ENCODE data around the gene TIMM22. TPM values are rescaled to one million over a fixed set of nuclear protein-coding genes. Genes with fewer than 3 reads are reported as not detected.
"Not testable (repeated sequence)": the region's sequence is repeated elsewhere in the genome, so short reads cannot be mapped to it uniquely, and the experiment has no call there.

Gene TIMM22
- 10 to 100 TPM; 15.6 to 16.3 (median 15.7) TPM for polyA plus RNA-seq (ENCODE audit: insufficient read length in 4 of 4)

DNA sequence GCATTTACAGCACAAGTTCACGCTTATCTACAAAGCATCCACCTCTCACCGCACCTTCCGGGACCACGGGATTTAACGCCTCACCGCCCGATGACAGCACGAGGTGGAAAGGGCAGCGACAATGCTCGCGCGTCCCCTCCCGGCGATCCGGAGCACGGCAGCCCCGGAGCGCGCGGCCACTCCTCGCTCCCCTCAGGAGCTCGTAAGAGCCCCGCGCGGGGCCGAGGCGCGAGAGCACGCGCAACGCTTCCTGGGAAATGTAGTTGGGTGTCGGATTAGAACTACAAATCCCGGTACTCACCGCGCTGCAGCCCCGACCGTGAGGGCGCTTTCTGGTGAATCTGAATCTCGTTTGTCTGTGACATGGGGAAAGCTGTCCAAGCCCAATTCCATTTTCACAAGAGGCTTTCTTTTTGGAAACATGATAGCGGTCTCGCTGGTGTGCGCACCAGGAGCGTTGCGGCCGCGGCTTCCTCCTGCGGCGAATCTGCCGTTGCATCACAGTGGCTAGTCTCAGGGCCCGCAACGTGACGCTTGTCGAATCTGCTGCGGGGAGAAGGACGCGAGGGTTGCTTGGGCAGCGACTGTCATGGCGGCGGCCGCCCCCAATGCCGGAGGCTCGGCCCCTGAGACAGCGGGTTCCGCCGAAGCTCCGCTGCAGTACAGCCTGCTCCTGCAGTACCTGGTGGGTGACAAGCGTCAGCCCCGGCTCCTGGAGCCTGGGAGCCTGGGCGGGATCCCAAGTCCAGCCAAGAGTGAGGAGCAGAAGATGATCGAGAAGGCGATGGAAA is at the start of gene TIMM22:
TIMM22 (plus strand) TSS at position 576 of the 791 bp plus-strand sequence; CDS start at position 590, 14 bp downstream.
- peak; percentile 93 to 96 (median 94) for DNase-seq (ENCODE audit: low read depth in 4 of 4, low spot score in 3 of 4)

DNA sequence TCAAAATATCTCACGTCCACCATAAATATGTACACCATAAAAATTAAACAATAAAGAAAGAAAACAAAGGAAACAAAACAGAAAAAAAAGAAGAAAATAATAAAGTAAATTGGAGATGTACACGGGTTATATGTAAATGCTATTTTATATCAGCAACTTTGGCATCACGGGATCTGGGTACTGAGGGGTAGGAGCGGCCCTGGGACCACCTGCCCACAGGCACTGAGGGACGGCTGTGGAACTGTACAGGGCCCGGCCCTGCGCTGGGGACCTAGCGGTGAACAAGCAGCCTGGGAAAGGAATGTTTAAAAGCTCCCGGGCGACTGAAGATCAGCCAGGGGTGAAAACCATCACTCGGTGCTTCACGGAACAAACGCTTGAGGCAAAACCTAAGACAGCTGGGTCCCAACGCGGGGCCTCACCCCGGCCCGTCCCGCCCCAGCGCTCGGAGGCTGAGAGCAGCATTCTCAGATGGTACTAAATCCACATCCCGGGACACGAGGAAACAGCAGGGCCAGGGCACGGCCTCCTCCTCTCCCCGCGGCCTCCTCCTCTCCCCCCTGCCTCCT is 48.6 kb upstream of the TIMM22 start:
- DNase-seq (ENCODE audit: low read depth in 4 of 4, low spot score in 3 of 4): no peak

DNA sequence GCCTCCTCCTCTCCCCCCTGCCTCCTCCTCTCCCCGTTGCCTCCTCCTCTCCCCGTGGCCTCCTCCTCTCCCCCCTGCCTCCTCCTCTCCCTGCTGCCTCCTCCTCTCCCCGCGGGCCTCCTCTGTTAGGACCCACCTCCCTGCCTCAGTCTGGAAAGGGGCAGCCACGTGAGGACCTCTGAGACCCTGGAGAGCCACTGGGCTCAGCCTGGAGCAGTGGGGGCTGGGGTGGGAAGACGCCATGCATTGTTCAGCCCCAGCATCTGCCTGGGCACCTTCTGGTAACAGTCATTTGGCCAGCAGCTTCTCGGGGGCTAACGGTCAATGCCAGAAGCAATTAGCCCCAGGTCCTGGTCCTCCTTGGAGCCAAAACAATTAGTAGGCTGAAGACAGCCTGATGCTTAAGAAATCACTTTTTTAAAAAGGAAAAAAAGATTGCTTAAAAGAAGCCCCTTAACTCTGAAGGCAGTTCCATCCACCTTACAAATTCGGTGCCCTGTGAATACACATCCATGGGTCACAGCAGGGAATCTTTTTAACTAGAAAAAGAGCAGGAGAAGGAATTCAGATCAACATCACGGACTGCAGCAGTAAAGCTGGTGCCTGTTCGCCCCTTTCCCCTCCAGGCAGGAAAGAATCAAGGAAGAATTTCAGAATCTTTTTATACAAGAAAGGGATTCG is 47.2 kb upstream of the TIMM22 start:
- DNase-seq (ENCODE audit: low read depth in 4 of 4, low spot score in 3 of 4): no peak

DNA sequence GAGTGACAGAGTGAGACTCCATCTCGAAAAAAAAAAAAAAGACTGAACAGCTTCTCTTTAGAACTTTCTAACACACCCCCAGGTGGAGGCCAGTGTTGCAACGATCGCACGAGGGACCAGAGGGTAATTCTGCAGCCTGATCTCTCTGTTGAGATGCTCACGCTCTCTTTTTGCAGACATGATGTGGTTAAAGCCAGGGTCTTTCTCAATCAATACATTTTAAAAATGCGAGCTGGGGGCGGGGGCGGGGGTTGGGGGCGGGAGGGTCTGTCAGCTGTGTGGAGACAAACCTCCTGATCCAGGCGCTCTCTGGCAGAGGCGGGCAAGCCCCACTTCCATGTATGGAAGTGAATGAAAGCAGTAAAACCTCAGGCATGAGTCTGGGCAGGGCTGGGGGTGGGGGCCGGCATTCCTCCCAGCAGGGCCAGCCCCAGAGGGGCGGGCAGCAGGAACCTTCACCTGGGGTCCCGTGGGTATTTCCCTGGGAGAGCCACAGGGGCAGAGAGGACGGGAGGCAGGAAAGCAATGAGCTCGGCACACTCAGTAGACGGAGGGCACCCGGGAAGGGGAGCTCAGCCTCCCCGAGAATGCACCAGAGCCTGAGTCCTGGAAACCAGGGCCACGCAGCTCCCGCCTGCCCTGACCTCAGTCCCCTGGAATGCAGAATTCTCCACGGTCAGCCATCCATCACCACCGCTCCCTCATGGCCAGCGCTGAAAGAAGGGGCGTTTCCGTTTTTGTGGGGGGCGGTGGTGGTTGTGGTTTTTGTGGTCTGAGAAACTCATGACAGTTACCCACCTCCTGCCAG is 45.4 kb upstream of the TIMM22 start:
- no peak for DNase-seq (ENCODE audit: low read depth in 4 of 4, low spot score in 3 of 4)

DNA sequence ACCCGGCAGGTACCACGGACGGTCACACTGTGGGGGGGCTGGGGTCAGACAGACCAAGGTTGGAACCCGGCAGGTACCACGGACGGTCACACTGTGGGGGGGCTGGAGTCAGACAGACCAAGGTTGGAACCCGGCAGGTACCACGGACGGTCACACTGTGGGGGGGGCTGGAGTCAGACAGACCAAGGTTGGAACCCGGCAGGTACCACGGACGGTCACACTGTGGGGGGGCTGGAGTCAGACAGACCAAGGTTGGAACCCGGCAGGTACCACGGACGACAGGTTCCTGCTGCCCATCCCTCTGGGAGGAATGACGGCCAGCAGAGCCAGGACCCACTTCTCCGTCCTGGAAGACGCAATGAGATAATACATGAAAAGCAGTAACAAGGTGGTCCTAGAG is 44.3 kb upstream of the TIMM22 start:
- not testable (repeated sequence) for DNase-seq (ENCODE audit: low read depth in 4 of 4, low spot score in 3 of 4)

DNA sequence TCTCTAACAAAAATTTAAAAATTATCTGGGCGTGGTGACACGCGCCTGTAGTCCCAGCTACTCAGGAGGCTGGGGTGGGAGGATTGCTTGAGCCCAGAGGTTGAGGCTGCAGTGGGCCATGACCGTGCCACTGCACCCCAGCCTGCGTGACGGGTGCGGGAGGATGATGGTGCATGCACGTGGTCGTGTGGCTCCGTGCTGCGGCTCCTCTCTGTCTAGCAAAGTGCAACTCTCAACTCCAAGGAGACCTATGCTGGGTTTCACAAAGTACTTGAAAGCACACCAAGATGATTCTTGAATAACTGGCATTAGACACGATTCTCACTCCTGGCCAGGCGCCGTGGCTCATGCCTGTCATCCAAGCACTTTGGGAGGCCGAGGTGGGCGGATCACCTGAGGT is 43.2 kb upstream of the TIMM22 start:
- no peak for DNase-seq (ENCODE audit: low read depth in 4 of 4, low spot score in 3 of 4)

DNA sequence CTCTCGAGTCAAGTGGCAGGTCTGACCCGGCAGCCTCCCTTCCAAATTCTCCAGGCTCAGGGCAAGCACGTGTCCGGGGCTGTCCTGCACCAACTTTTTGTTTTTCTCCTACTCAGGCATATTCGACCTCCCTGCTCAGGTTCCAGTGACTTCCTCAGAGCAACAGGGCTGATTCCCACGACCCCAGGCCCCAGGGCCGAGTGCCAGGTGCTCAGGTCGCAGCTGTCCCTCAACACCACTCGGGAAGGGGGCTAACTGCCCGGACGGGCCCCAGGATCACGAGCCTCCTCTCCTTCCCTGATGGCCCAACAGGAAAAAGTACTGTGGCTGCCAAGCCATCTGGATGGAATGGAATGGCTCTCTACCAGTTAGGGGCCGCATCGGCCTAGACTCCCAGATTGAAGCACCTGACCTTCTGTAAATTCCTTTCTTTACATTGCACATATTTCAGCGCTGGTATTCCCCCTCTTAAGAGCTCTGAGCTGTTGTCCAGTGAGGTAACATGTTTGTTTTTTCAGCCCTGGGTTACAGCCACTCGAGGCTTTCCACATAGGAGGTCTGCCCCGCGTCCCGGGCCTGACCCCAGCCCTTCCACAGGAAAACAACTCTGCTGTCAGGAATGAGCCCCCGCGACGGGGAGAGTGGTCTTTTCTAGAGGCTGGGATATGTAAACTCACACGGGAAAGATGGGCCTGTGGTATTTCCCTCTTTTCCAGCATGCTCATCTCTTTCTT is 42.3 kb upstream of the TIMM22 start:
- DNase-seq (ENCODE audit: low read depth in 4 of 4, low spot score in 3 of 4): no peak

DNA sequence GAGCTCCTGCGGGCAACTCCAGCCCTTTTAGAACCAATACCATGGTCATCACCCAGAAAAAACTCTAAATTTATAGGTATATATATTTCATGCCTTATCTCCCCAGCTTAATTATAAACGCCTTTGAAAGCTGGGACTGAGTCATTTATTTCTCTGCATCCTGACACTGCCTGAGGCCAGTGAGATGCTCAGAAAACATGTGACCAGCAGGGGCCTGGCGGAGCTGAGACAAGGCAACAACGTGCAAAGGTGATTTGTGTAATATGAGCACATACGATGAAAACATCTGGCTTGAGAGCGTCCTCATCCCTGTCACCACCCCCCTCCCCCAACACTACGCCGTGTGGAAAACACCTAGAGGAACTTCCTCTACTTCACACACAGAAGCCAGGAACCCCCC is 40.0 kb upstream of the TIMM22 start:
- DNase-seq (ENCODE audit: low read depth in 4 of 4, low spot score in 3 of 4): no peak

DNA sequence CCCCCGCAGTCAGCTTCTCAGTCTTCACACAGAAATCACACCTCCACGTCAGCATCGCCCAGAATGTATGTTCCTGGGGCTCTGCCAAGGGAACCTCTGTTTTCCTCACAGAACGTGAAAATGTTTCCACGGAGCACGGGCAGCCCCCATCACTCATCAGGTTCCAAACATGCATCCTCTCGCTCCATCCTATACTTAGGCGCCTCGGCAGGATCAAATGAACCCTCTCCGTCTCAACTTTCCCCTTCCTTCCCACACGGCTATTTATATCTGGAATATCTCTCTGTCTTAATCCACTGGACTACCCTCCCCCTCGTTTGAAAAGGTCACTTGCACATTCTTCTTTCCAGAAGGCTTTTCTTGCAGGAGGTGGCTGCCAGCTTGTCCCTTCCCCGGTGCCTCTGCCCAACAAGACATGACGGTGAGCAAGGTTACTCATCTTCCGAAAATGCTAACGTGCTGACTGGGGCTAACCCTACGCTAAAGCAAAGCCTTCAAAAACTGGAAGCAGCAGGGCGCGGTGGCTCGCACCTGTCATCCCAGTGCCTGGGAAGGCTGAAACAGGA is 39.0 kb upstream of the TIMM22 start:
- DNase-seq (ENCODE audit: low read depth in 4 of 4, low spot score in 3 of 4): no peak

DNA sequence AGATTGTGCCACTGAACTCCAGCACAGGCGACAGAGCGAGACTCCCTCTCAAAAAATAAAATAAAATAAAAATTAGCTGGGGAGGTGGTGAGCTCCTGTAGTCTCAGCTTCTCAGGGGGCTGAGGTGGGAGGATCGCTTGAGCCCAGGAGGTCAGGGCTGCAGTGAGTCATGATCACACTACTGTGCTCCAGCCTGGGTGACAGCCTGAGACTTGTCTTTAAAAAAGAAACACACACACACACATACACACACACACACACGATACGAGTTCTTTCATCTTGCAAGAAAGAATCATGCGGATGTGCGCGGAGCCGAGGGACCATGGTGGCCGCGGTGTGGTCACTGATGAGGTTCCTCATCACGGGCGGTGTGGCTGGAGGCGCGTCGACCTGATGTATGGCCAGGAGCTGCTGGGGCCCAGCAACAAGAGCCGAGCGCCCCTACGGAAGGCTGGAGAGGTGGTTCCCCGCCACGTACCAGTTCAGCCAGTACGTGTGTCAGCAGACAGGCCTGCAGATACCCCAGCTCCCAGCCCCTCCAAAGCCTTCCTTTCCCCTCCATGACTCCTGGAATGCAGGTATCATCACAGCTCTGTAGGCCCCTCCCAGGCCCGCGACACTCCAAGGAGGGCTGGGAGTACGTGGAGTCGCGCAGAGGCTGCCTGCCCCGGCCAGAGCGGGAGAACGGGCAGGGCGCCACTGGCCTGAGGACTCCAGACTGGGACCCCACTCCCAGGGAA is 38.0 kb upstream of the TIMM22 start:
- no peak for DNase-seq (ENCODE audit: low read depth in 4 of 4, low spot score in 3 of 4)

DNA sequence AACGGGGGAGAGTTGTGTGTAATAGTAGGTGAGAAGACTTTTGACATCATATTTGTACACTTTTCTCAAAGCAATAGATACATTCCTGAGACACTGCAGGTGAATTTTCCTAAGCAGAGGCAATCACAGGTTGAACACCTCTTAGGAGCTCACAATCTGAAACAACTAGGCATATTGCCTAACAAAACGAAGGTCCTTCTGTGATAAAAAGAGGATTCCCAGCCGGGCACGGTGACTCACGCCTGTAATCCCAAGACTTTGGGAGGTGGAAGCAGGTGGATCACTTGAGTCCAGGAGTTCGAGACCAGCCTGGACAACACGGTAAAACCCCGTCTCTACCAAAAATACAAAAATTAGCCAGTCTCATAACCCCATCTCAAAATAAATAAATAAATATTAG is 34.8 kb upstream of the TIMM22 start:
- DNase-seq (ENCODE audit: low read depth in 4 of 4, low spot score in 3 of 4): no peak

DNA sequence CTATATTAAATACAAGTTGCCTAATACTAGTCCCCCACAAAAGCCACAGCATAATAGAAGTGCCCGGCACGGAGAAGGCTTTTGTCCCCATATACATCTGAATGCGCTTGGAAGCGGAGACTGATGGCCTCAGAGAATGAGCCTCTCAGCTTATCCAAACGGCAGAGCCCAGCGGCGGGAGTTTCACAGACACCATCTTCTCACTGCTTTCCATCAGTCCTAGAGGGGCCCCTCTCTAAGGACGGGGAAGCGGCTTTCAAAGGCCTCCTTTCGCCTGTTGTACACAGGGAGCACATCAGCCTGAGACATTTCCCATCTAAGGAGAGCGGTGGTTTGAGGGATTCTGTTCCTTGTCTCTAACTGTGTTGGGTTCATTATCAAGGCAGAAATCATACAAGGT is 34.3 kb upstream of the TIMM22 start:
- DNase-seq (ENCODE audit: low read depth in 4 of 4, low spot score in 3 of 4): no peak

DNA sequence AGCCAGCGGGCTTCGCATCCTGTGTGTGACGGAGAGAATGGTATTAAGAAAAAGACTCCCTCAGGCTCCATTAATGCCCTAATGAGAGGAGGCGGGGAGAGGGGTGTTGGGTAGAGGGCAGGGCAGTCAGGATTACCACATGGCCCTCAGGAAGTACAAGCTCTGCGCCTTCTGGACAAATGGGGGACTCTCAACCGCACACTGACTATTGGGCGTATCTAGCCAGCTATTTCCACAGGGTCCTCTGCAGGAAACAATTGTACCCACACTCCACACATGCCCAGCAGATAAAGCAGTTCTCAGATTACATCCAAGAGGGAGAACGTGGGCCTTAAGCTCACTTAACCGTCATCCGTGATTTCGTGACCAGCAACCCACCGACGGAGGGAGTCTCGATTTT is 32.1 kb upstream of the TIMM22 start:
- no peak for DNase-seq (ENCODE audit: low read depth in 4 of 4, low spot score in 3 of 4)

DNA sequence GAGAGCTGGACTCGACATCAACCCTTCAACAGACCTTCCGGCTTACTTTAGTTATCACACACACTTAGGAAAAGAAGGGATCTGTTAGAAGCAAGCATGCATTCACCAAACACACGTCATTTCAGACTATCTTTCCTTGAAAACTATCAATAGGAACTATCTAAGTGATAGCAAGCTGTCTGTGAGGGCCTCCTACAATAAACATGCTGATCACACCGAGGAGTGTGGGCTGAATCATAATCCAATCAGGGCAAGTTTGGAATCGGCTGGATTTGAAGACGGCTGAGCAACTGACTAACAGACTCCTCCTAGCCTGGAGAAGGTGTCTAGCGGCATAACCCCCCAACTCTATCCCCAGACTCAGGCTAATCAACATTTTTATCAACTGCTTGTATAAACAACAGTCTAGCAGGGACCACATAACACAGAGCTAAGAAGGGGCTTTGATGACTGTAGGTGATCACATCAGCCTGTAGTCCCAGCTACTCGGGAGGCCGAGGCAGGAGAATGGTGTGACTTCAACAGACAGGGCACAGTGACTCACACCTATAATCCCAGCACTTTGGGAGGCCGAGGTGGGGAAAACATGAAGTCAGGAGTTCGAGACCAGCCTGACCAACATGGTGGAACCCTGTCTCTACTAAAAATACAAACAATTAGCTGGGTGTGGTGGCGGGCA is 31.5 kb upstream of the TIMM22 start:
- no peak for DNase-seq (ENCODE audit: low read depth in 4 of 4, low spot score in 3 of 4)

DNA sequence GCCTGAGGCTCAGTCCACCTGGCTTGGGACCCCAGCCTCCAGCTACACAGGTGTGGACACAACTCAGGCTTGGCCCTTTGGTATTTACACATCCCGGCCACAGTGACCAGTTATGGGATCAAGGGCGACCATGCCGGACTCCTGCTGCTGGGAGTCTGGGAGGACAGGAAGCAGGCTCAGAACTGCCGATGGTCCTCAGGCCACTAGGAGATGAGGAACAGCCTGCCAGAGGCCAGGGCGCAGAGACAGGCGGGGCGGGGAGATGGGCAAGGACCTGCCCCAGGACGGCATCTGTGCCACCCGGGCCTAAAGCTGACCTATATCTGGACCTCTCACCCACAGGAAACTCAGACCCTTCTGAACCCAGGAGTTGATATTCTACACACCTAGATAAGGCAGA is 29.8 kb upstream of the TIMM22 start:
- no peak for DNase-seq (ENCODE audit: low read depth in 4 of 4, low spot score in 3 of 4)

DNA sequence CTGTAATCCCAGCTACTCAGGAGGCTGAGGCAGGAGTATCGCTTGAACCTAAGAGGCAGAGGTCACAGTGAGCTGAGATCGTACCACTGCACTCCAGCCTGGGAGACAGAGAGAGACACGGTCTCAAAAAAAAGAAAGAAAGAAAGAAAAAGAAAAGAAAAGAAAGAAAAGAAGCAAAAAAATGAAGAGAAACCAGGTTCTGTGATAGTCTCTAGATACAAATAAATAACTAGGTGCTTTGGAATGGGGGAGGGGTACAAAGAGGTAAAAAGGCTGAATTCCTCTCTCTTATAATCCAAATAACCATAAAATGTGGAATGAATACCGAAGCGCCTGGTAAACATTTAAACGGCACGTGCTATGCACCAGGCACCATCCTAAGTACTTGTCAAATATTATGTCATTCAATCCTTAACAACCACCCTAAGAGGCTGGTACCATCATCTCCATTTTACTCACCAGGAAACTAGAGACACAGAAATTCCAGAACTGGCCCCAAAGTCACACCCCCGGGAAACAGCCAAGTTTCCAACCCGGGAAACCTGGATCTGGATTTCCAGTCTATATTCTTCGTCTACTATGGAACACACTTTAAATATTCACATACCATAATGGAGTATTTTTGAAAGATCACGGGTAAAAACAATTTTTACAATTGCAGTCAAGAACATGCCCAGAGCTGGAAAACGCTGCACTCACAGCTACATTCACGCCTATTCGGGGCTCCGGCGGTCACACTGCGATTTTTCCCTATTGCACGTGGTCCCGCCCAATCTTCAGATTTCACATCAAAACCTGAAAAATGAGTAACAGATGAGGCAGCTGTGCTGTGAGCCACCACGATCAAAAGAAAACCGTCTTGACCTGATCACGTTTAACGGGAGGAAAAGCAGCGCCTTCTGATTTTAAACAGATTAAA is 27.9 kb upstream of the TIMM22 start:
- DNase-seq (ENCODE audit: low read depth in 4 of 4, low spot score in 3 of 4): no peak

DNA sequence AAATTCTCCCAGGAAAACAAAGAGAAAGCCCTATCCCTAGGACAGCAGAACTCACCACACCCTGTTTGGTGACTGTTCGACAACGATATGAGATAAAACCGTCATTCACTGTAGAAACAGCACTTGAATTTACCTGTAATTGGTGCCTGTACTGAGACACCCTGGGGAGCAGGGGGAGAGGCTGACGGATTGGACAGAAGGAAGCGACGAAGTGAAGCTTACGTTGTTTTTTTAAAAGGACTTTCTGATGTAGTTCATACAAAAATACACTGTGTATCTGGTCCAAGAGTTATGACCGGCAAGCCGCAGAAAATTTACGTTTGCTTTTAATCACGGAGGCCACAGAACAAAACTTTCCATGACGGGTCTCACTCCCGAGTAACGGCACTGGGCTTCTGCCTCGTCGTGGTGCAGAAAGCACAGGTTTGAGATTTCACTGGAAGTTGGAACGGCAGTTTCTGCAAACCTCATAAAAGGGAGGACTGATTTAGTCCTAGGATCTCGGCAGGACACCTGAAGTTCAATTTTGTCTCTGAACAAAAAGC is 27.0 kb upstream of the TIMM22 start:
- DNase-seq (ENCODE audit: low read depth in 4 of 4, low spot score in 3 of 4): no peak
